Measurements from ENCODE around the gene MYO1F.
A peak's percentile ranks its signal among the peaks of the same experiment; 100 is the strongest.

The MYO1F gene

GRCh38 chr19:8615024-8615423 lies 37.8 kb upstream of the MYO1F start:
- no peak overlapping the region for H3K4ac ChIP-seq (ENCODE audit: low read depth in 1 of 2, low read length in 2 of 2)
- H3K14ac ChIP-seq (ENCODE audit: low read length in 2 of 2), result no peak overlapping the region
- no peak overlapping the region for H3K18ac ChIP-seq (ENCODE audit: low read depth in 1 of 2, low read length in 2 of 2)
- DNase-seq, result peak; percentile 60
- peaks cover 3 to 9% of the 10 kb centered on the region in 2 experiments for H3K27me3 ChIP-seq (ENCODE audit: control insufficient read depth in 1 of 2, insufficient read depth in 1 of 2, low read length in 2 of 2)
- no peak overlapping the region for H2AK5ac ChIP-seq (ENCODE audit: low read length, severe bottlenecking)
- H2BK12ac ChIP-seq (ENCODE audit: low read length in 2 of 2), result no peak overlapping the region
- H4K8ac ChIP-seq (ENCODE audit: low read length), result no peak overlapping the region
- no peak overlapping the region for H3K4me2 ChIP-seq (ENCODE audit: low read length, poor library complexity, severe bottlenecking)
- no peak overlapping the region for H3K23ac ChIP-seq (ENCODE audit: low read length in 2 of 2)
- H2AFZ ChIP-seq (ENCODE audit: low read depth, low read length), result no peak overlapping the region
- H2BK120ac ChIP-seq (ENCODE audit: low read depth, low read length), result no peak overlapping the region
- no peak overlapping the region for H4K91ac ChIP-seq (ENCODE audit: low read length)
- H2BK5ac ChIP-seq (ENCODE audit: low read depth, low read length, poor library complexity, severe bottlenecking), result no peak overlapping the region
- peak overlapping the region; percentile 3 for H3K27ac ChIP-seq (ENCODE audit: low read length, poor library complexity, severe bottlenecking)
- H3K9me3 ChIP-seq (ENCODE audit: control insufficient read depth, low read length), result no peaks in the 10 kb centered on the region
- WGBS, result 27% methylated on average over 6 of the region's 6 CpGs
- no peak overlapping the region for H3K9ac ChIP-seq (ENCODE audit: low read length)
- H3K4me1 ChIP-seq (ENCODE audit: control insufficient read depth, insufficient read depth, low read depth, low read length), result peaks cover 16% of the 10 kb centered on the region
- H3K79me1 ChIP-seq (replicated peaks; ENCODE audit: low read length, poor library complexity, severe bottlenecking), result no peaks in the 10 kb centered on the region
- H3K36me3 ChIP-seq (ENCODE audit: control insufficient read depth in 1 of 2, insufficient read depth in 2 of 2, low read depth in 1 of 2, low read length in 2 of 2), result no peaks in the 10 kb centered on the region
- no peak overlapping the region for H3K4me3 ChIP-seq (ENCODE audit: insufficient read depth in 1 of 2, low read depth in 1 of 2, low read length in 2 of 2)
- H2BK15ac ChIP-seq (ENCODE audit: low read depth, poor library complexity, severe bottlenecking), result no peak overlapping the region

GRCh38 chr19:8614455-8614854 lies 37.2 kb upstream of the MYO1F start:
- DNase-seq, result no peak
- Histone ChIP-seq H2BK12ac (ENCODE audit: low read length in 2 of 2) (no peak overlapping the region), H4K8ac (ENCODE audit: low read length) (no peak overlapping the region), H3K4me2 (ENCODE audit: low read length, poor library complexity, severe bottlenecking) (no peak overlapping the region), H2BK15ac (ENCODE audit: low read depth, poor library complexity, severe bottlenecking) (no peak overlapping the region), H3K27ac (ENCODE audit: low read length, poor library complexity, severe bottlenecking) (no peak overlapping the region), H2AK5ac (ENCODE audit: low read length, severe bottlenecking) (no peak overlapping the region), H3K4ac (ENCODE audit: low read depth in 1 of 2, low read length in 2 of 2) (no peak overlapping the region), H2AFZ (ENCODE audit: low read depth, low read length) (no peak overlapping the region), H2BK5ac (ENCODE audit: low read depth, low read length, poor library complexity, severe bottlenecking) (no peak overlapping the region), H3K23ac (ENCODE audit: low read length in 2 of 2) (no peak overlapping the region), H3K9ac (ENCODE audit: low read length) (no peak overlapping the region), H3K18ac (ENCODE audit: low read depth in 1 of 2, low read length in 2 of 2) (no peak overlapping the region), H3K79me1 (replicated peaks; ENCODE audit: low read length, poor library complexity, severe bottlenecking) (no peaks in the 10 kb centered on the region), H3K4me3 (ENCODE audit: insufficient read depth in 1 of 2, low read depth in 1 of 2, low read length in 2 of 2) (no peak overlapping the region), H3K4me1 (ENCODE audit: control insufficient read depth, insufficient read depth, low read depth, low read length) (peaks cover 16% of the 10 kb centered on the region), H4K91ac (ENCODE audit: low read length) (no peak overlapping the region), H3K14ac (ENCODE audit: low read length in 2 of 2) (no peak overlapping the region), H2BK120ac (ENCODE audit: low read depth, low read length) (no peak overlapping the region), H3K27me3 (ENCODE audit: control insufficient read depth in 1 of 2, insufficient read depth in 1 of 2, low read length in 2 of 2) (peaks cover 3 to 9% of the 10 kb centered on the region in 2 experiments), H3K9me3 (ENCODE audit: control insufficient read depth, low read length) (no peaks in the 10 kb centered on the region), H3K36me3 (ENCODE audit: control insufficient read depth in 1 of 2, insufficient read depth in 2 of 2, low read depth in 1 of 2, low read length in 2 of 2) (no peaks in the 10 kb centered on the region)
- WGBS, result 100% methylated on average over 2 of the region's 2 CpGs

- Histone ChIP-seq H3K36me3 (ENCODE audit: control insufficient read depth in 1 of 2, insufficient read depth in 2 of 2, low read depth in 1 of 2, low read length in 2 of 2) (no peaks in the 10 kb centered on the region), H3K4me3 (ENCODE audit: insufficient read depth in 1 of 2, low read depth in 1 of 2, low read length in 2 of 2) (no peak overlapping the region), H2BK15ac (ENCODE audit: low read depth, poor library complexity, severe bottlenecking) (no peak overlapping the region), H3K4me2 (ENCODE audit: low read length, poor library complexity, severe bottlenecking) (no peak overlapping the region), H2AK5ac (ENCODE audit: low read length, severe bottlenecking) (no peak overlapping the region), H3K9ac (ENCODE audit: low read length) (no peak overlapping the region), H4K8ac (ENCODE audit: low read length) (no peak overlapping the region), H3K9me3 (ENCODE audit: control insufficient read depth, low read length) (no peaks in the 10 kb centered on the region), H3K27ac (ENCODE audit: low read length, poor library complexity, severe bottlenecking) (no peak overlapping the region), H3K27me3 (ENCODE audit: control insufficient read depth in 1 of 2, insufficient read depth in 1 of 2, low read length in 2 of 2) (peaks cover 2 to 7% of the 10 kb centered on the region in 2 experiments), H4K91ac (ENCODE audit: low read length) (no peak overlapping the region), H2BK5ac (ENCODE audit: low read depth, low read length, poor library complexity, severe bottlenecking) (no peak overlapping the region), H3K18ac (ENCODE audit: low read depth in 1 of 2, low read length in 2 of 2) (no peak overlapping the region), H2BK120ac (ENCODE audit: low read depth, low read length) (no peak overlapping the region), H3K14ac (ENCODE audit: low read length in 2 of 2) (no peak overlapping the region), H2AFZ (ENCODE audit: low read depth, low read length) (no peak overlapping the region), H2BK12ac (ENCODE audit: low read length in 2 of 2) (no peak overlapping the region), H3K4me1 (ENCODE audit: control insufficient read depth, insufficient read depth, low read depth, low read length) (peaks cover 25% of the 10 kb centered on the region), H3K79me1 (replicated peaks; ENCODE audit: low read length, poor library complexity, severe bottlenecking) (peaks cover 7% of the 10 kb centered on the region), H3K4ac (ENCODE audit: low read depth in 1 of 2, low read length in 2 of 2) (no peak overlapping the region), H3K23ac (ENCODE audit: low read length in 2 of 2) (no peak overlapping the region)
- no peak for DNase-seq
- 72% methylated on average over 3 of the region's 5 CpGs for WGBS
Observed at GRCh38 chr19:8612807-8613171, 35.5 kb upstream of the MYO1F start.

- 57% methylated on average over 12 of the region's 12 CpGs for WGBS
- H3K9me3 ChIP-seq (ENCODE audit: control insufficient read depth, low read length), result no peaks in the 10 kb centered on the region
- H3K4me2 ChIP-seq (ENCODE audit: low read length, poor library complexity, severe bottlenecking), result no peak overlapping the region
- H3K79me1 ChIP-seq (replicated peaks; ENCODE audit: low read length, poor library complexity, severe bottlenecking), result peaks cover 9% of the 10 kb centered on the region
- H4K8ac ChIP-seq (ENCODE audit: low read length), result no peak overlapping the region
- no peak overlapping the region for H2BK12ac ChIP-seq (ENCODE audit: low read length in 2 of 2)
- H2BK5ac ChIP-seq (ENCODE audit: low read depth, low read length, poor library complexity, severe bottlenecking), result no peak overlapping the region
- H3K27me3 ChIP-seq (ENCODE audit: control insufficient read depth in 1 of 2, insufficient read depth in 1 of 2, low read length in 2 of 2), result peaks cover 0 to 4% of the 10 kb centered on the region in 2 experiments
- peak overlapping the region; percentile 19 for H2BK15ac ChIP-seq (ENCODE audit: low read depth, poor library complexity, severe bottlenecking)
- no peak overlapping the region for H3K4me3 ChIP-seq (ENCODE audit: insufficient read depth in 1 of 2, low read depth in 1 of 2, low read length in 2 of 2)
- peak overlapping the region; percentile 7 for H2AK5ac ChIP-seq (ENCODE audit: low read length, severe bottlenecking)
- no peak overlapping the region for H3K18ac ChIP-seq (ENCODE audit: low read depth in 1 of 2, low read length in 2 of 2)
- no peak overlapping the region for H3K4ac ChIP-seq (ENCODE audit: low read depth in 1 of 2, low read length in 2 of 2)
- no peak overlapping the region for H3K23ac ChIP-seq (ENCODE audit: low read length in 2 of 2)
- H3K36me3 ChIP-seq (ENCODE audit: control insufficient read depth in 1 of 2, insufficient read depth in 2 of 2, low read depth in 1 of 2, low read length in 2 of 2), result peaks cover 0 to 3% of the 10 kb centered on the region in 2 experiments
- H2BK120ac ChIP-seq (ENCODE audit: low read depth, low read length), result no peak overlapping the region
- DNase-seq, result peak; percentile 63
- H3K27ac ChIP-seq (ENCODE audit: low read length, poor library complexity, severe bottlenecking), result peak overlapping the region; percentile 25
- no peak overlapping the region for H2AFZ ChIP-seq (ENCODE audit: low read depth, low read length)
- no peak overlapping the region for H3K9ac ChIP-seq (ENCODE audit: low read length)
- H3K4me1 ChIP-seq (ENCODE audit: control insufficient read depth, insufficient read depth, low read depth, low read length), result peaks cover 28% of the 10 kb centered on the region
- no peak overlapping the region for H3K14ac ChIP-seq (ENCODE audit: low read length in 2 of 2)
- H4K91ac ChIP-seq (ENCODE audit: low read length), result no peak overlapping the region
Observed at GRCh38 chr19:8611877-8612806, 34.9 kb upstream of the MYO1F start.
